MM.1S (cell line): ENCODE measurements around the gene MRPS18A.
"Not testable (repeated sequence)": the region's sequence is repeated elsewhere in the genome, so short reads cannot be mapped to it uniquely, and the experiment has no call there.

Source experiments
- DNase-seq: peaks from one replicate; pipeline ENCODE4 v3.0.0-alpha.2; 2015
- H2AFZ ChIP-seq: fragments of 300-600 bp; sonication (generic); 2 replicates; pipeline ENCODE4 v1.6.0; 2016; ENCODE audit warnings: antibody characterized with exemption, low read length
- H3F3A ChIP-seq: fragments of 300-600 bp; sonication (generic); 2 replicates; pipeline ENCODE4 v1.6.1; 2016; ENCODE audit warnings: mild to moderate bottlenecking, antibody characterized with exemption, low read length, moderate library complexity, mixed read lengths; ENCODE audit not compliant: insufficient read depth
- H3K27ac ChIP-seq: fragments of 300-600 bp; sonication (generic); 2 replicates; pipeline ENCODE4 v1.5.1; 2016; ENCODE audit warnings: mild to moderate bottlenecking, low read length
- H3K27me3 ChIP-seq: fragments of 300-600 bp; sonication (generic); replicated peaks from 2 replicates; pipeline ENCODE4 v1.6.0; 2016; ENCODE audit warnings: low read length; ENCODE audit not compliant: insufficient read depth
- H3K36me3 ChIP-seq: fragments of 300-600 bp; sonication (generic); replicated peaks from 2 replicates; pipeline ENCODE4 v1.6.1; 2016; ENCODE audit warnings: mild to moderate bottlenecking, low read length, mixed read lengths; ENCODE audit not compliant: insufficient read depth
- H3K4me1 ChIP-seq: fragments of 300-600 bp; sonication (generic); 2 replicates; pipeline ENCODE4 v1.6.1; 2016; ENCODE audit warnings: low read length, mixed read lengths
- H3K4me2 ChIP-seq: fragments of 300-600 bp; sonication (generic); 2 replicates; pipeline ENCODE4 v1.6.0; 2016; ENCODE audit warnings: low read depth, low read length
- H3K4me3 ChIP-seq: fragments of 300-600 bp; sonication (generic); 2 replicates; pipeline ENCODE4 v1.5.1; 2016; ENCODE audit warnings: low read length, mixed read lengths
- H3K79me2 ChIP-seq: fragments of 300-600 bp; sonication (generic); 2 replicates; pipeline ENCODE4 v1.6.1; 2016; ENCODE audit warnings: mixed run types, low read length, mixed read lengths
- H3K9ac ChIP-seq: fragments of 300-600 bp; sonication (generic); 2 replicates; pipeline ENCODE4 v1.6.1; 2016; ENCODE audit warnings: low read length, mixed read lengths
- H3K9me2 ChIP-seq: fragments of 300-600 bp; sonication (generic); replicated peaks from 2 replicates; pipeline ENCODE4 v1.6.1; 2016; ENCODE audit warnings: mild to moderate bottlenecking, low read length, mixed read lengths; ENCODE audit not compliant: insufficient read depth
- H3K9me3 ChIP-seq: fragments of 300-600 bp; sonication (generic); replicated peaks from 2 replicates; pipeline ENCODE4 v1.6.1; 2016; ENCODE audit warnings: mild to moderate bottlenecking, low read length, mixed read lengths; ENCODE audit not compliant: insufficient read depth
- H4K20me1 ChIP-seq: fragments of 300-600 bp; sonication (generic); 2 replicates; pipeline ENCODE4 v1.6.1; 2016; ENCODE audit warnings: mild to moderate bottlenecking, low read length, moderate library complexity, mixed read lengths; ENCODE audit not compliant: insufficient read depth
- CTCF ChIP-seq: fragments of 300-600 bp; sonication (generic); IDR thresholded peaks from 2 replicates; pipeline ENCODE4 v1.5.1; 2016; ENCODE audit warnings: antibody characterized with exemption, low read length, mixed read lengths
- EZH2 ChIP-seq: fragments of 300-600 bp; sonication (generic); optimal IDR thresholded peaks from 2 replicates; pipeline ENCODE3; 2017; ENCODE audit warnings: low read depth, mild to moderate bottlenecking, antibody characterized with exemption, low read length, mixed read lengths
- EZH2phosphoT487 ChIP-seq: fragments of 300-600 bp; sonication (generic); IDR thresholded peaks from 2 replicates; pipeline ENCODE4 v1.6.1; 2018; ENCODE audit warnings: antibody characterized with exemption, low read length

MRPS18A gene

GRCh38 chr6:43665376-43665775 is 22.2 kb downstream of the MRPS18A start:
- Histone ChIP-seq H3K4me1 (peaks cover 35% of the 10 kb centered on the region), H3K9me2 (no peaks in the 10 kb centered on the region), H3K79me2 (no peaks in the 10 kb centered on the region), H4K20me1 (no peaks in the 10 kb centered on the region), H3K27me3 (0 out of 2 replicates have a peak, but pooled peaks cover 3% of the 10 kb centered on the region), H3K36me3 (no peaks in the 10 kb centered on the region), H3K9me3 (no peaks in the 10 kb centered on the region), H2AFZ (no peak overlapping the region), H3K9ac (no peak overlapping the region), H3F3A (peaks cover 7% of the 10 kb centered on the region; the same call in 1 of the 2 replicates), H3K4me3 (no peak overlapping the region), H3K27ac (no peak overlapping the region), H3K4me2 (no peak overlapping the region)
- no peak for DNase-seq
- TF ChIP-seq CTCF (no peak), EZH2 (no peak), EZH2phosphoT487 (no peak)

DNA sequence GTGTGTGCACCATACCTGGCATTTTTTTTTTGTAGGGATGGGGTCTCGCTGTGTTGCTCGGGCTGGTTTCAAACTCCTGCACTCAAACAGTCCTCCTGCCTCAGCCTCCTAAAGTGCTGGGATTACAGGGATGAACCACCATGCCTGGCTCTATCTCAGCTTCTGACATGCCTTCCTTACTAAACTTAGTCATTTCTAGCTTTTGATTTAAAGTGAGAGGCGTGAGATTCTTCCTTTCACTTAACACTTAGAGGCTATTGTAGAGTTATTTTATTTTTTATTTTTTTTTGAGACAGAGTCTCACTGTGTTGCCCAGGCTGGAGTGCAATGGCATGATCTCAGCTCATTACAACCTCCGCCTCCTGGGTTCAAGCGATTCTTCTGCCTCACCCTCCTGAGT is 24.6 kb downstream of the MRPS18A start:
- not testable (repeated sequence) for H3K9me3 ChIP-seq, H3K27ac ChIP-seq, H4K20me1 ChIP-seq, H3K9ac ChIP-seq, H3K36me3 ChIP-seq, H3K27me3 ChIP-seq, H3K4me2 ChIP-seq, H2AFZ ChIP-seq, H3K79me2 ChIP-seq, H3K4me3 ChIP-seq, H3K9me2 ChIP-seq, H3F3A ChIP-seq, DNase-seq
- peaks cover 10% of the 10 kb centered on the region for H3K4me1 ChIP-seq

DNA sequence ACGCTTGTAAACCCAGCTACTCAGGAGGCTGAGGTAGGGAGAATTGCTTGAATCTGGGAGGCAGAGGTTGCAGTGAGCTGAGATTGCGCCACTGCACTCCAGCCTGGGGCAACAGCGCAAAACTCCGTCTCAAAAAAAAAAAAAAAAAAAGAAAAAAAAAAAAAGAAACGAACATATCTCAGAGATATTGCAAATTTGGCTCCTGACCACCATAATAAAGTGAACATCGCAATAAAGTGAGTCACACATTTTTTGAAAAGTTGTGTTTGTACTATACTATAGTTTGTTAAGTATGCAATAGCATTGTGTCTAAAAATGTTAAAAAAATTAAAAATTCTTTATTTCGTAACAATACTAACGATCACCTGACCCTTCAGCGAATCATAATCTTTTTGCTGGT is 29.4 kb downstream of the MRPS18A start:
- no peak overlapping the region for H3K9ac ChIP-seq
- H3K36me3 ChIP-seq: no peaks in the 10 kb centered on the region
- TF ChIP-seq EZH2phosphoT487 (no peak), EZH2 (no peak), CTCF (no peak)
- no peaks in the 10 kb centered on the region for H4K20me1 ChIP-seq
- no peaks in the 10 kb centered on the region for H3K4me1 ChIP-seq
- 0 out of 2 replicates have a peak, but pooled peaks cover 3% of the 10 kb centered on the region for H3K27me3 ChIP-seq
- no peaks in the 10 kb centered on the region for H3K9me3 ChIP-seq
- H3K9me2 ChIP-seq: no peaks in the 10 kb centered on the region
- H3K27ac ChIP-seq: no peak overlapping the region
- H3F3A ChIP-seq: no peaks in the 10 kb centered on the region
- H3K4me3 ChIP-seq: no peak overlapping the region
- DNase-seq: no peak
- no peaks in the 10 kb centered on the region for H3K79me2 ChIP-seq
- H2AFZ ChIP-seq: no peak overlapping the region
- H3K4me2 ChIP-seq: no peak overlapping the region

- Histone ChIP-seq H3K4me2 (no peak overlapping the region), H3K79me2 (no peaks in the 10 kb centered on the region), H3K4me1 (no peaks in the 10 kb centered on the region), H3K4me3 (no peak overlapping the region), H3K36me3 (no peaks in the 10 kb centered on the region), H2AFZ (no peak overlapping the region), H3K9ac (no peak overlapping the region), H4K20me1 (no peaks in the 10 kb centered on the region), H3F3A (no peaks in the 10 kb centered on the region), H3K9me2 (no peaks in the 10 kb centered on the region), H3K9me3 (no peaks in the 10 kb centered on the region), H3K27ac (no peak overlapping the region), H3K27me3 (0 out of 2 replicates have a peak, but pooled peaks cover 3% of the 10 kb centered on the region)
- no peak for TF ChIP-seq CTCF
- TF ChIP-seq EZH2phosphoT487: no peak
- TF ChIP-seq EZH2: no peak
- no peak for DNase-seq
Measured at GRCh38 chr6:43657221-43657802, 30.3 kb downstream of the MRPS18A start.

DNA sequence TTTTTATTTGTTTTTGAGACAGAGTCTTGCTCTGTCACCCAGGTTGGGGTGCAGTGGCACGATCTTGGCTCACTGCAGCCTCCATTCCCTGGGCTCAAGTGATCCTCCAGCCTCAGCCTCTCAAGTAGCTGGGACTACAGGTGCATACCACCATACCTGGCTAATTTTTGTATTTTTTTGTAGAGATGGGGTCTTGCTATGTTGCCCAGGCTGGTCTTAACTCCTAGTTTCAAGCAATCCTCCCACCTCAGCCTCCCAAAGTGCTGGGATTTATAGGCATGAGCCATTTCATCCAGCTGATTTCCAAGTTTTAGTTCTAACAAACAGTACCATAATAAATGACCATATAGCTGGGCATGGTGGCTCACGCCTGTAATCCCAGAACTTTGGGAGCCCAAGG is 34.8 kb downstream of the MRPS18A start:
- not testable (repeated sequence) for H4K20me1 ChIP-seq, H2AFZ ChIP-seq, H3K4me2 ChIP-seq, H3K27me3 ChIP-seq, H3K4me3 ChIP-seq, H3K9ac ChIP-seq, H3K27ac ChIP-seq, H3K9me2 ChIP-seq, DNase-seq, H3K79me2 ChIP-seq, H3K36me3 ChIP-seq, H3K4me1 ChIP-seq, H3K9me3 ChIP-seq, H3F3A ChIP-seq
